HG02610 (cell line): ENCODE data around the gene ATP6V0B.

Experiments used
- ATAC-seq: cut with Tn5 transposase; IDR thresholded peaks from one replicate; pipeline ENCODE4 v1.9.1; 2021; ENCODE audit warnings: mild to moderate bottlenecking, moderate library complexity; ENCODE audit not compliant: unreplicated experiment

Gene ATP6V0B

GRCh38 chr1:44024903-44025525 lies 50.3 kb downstream of the ATP6V0B start:
- no peak for ATAC-seq

- ATAC-seq, result no peak
Measured at GRCh38 chr1:44025816-44026215, 51.1 kb downstream of the ATP6V0B start.

GRCh38 chr1:44027320-44027719 lies 52.6 kb downstream of the ATP6V0B start:
- ATAC-seq, result no peak
